ENCODE results near the gene FBP2. TPM values are rescaled to one million over a fixed set of nuclear protein-coding genes. Genes with fewer than 3 reads are reported as not detected.

The FBP2 gene
- not detected for polyA plus RNA-seq (2013, experiment 1 of 2)
- polyA plus RNA-seq (2013, experiment 2 of 2), result not detected

DNA sequence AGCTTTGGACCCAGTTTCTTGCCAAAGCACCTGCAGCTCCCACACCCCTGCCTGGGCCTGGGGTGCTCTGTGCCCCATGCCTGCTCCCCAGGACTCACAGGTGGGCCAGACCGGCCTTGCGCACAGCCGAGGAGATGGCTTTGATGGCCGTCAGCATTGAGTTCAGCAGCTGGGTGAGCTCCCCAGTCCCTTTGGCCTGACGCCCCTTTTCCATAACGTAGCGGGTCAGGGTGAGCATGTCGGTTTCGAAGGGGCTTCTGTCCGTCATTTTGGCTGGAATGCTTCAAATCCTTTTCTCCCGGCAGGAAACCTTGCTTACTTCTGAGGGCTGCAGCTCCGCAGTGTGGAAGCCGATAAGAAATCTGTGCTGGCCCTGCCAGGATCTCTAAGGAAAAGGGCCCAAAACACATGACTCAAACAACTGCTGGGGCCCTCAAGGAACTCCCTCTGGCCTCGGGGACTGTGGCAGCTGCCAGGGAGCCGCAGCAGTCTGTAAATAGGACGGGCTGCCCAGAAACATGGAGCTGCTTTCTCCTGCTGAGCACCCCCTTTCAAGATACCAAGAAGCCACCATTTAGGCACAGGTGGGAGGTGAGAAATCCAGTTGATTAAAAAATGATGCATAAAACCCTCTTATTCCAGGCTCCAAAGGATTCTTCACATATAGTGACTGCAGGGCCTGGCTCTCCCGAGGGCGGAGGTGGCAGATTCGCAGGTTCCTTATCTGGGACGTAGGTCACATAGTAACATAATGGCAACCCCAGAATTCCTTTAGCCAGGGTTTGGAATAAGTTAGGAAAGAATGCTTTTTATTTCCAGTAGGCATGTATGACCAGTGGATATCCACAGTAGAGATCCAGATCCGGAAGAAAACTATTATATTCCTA lies at the start of gene FBP2:
Gene FBP2, minus strand, starts transcription at position 366 of the 887 bp plus-strand sequence. Its CDS starts 98 bp downstream, at position 268.
- H3K4me3 ChIP-seq (ENCODE audit: extremely low read depth, insufficient read depth, low read length, poor library complexity, severe bottlenecking), result no peak within 1 kb of the TSS
- 88 to 90% methylated on average over 13 to 17 of the region's 21 CpGs for WGBS, 2 experiments (ENCODE audit: insufficient coverage in 2 of 2)
- no peaks in the 10 kb centered on the region for H3K9me3 ChIP-seq (ENCODE audit: control insufficient read depth, low read length)
- no peaks in the 10 kb centered on the region for H3K36me3 ChIP-seq (ENCODE audit: control insufficient read depth, insufficient read depth, low read length)
- no peak within 1 kb of the TSS for H3K27ac ChIP-seq (ENCODE audit: low read depth, low read length, severe bottlenecking)
- H3K4me1 ChIP-seq (ENCODE audit: control insufficient read depth, insufficient read depth, low read length, poor library complexity, severe bottlenecking), result no peaks in the 10 kb centered on the region

GRCh38 chr9:94643176-94643575 lies 49.6 kb upstream of the FBP2 start:
- no peak overlapping the region for H3K4me3 ChIP-seq (ENCODE audit: extremely low read depth, insufficient read depth, low read length, poor library complexity, severe bottlenecking)
- WGBS, 2 experiments (ENCODE audit: insufficient coverage in 2 of 2), result 88 to 96% methylated on average over 4 to 7 of the region's 8 CpGs
- H3K4me1 ChIP-seq (ENCODE audit: control insufficient read depth, insufficient read depth, low read length, poor library complexity, severe bottlenecking), result no peaks in the 10 kb centered on the region
- H3K27ac ChIP-seq (ENCODE audit: low read depth, low read length, severe bottlenecking), result no peak overlapping the region
- H3K36me3 ChIP-seq (ENCODE audit: control insufficient read depth, insufficient read depth, low read length), result no peaks in the 10 kb centered on the region
- no peaks in the 10 kb centered on the region for H3K9me3 ChIP-seq (ENCODE audit: control insufficient read depth, low read length)

DNA sequence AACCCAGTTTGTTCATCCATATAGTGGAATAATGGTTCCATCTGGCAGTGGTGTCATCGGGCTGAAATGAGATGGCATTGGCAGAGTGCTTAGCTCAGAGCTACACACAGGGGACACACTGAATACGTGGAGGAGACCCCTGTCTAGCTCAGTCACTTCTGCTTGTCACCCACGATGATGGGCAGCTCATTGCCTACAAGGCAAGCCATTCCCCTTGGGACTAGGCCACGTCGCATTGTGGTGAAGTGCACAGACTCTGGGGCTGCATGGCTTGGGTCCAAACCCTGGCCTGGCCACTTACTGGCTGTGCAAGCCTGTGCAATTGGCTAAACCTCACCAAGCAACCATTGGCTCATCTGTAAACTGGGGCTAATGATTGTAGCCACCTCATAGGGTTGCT lies 48.9 kb upstream of the FBP2 start:
- Histone ChIP-seq H3K9me3 (ENCODE audit: control insufficient read depth, low read length) (no peaks in the 10 kb centered on the region), H3K4me1 (ENCODE audit: control insufficient read depth, insufficient read depth, low read length, poor library complexity, severe bottlenecking) (no peaks in the 10 kb centered on the region)

DNA sequence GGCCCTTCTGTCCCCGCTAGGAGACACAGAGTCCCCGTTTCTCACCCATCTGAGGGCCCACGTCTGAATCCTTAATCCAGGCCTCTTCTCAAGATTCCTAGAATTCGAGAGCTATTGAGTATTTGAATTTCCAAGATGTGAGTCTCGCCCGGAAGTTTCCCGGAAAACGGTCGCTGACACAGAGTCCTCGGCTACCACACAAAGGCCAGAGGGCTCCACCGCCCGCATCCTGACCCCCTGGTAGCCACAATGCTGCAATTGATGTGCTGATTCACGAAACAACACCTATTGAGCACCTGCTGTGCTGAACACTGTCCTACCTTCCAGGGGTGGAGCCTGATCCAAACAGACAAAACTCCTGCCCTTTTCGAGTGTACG lies 46.4 kb upstream of the FBP2 start:
- WGBS, 2 experiments (ENCODE audit: insufficient coverage in 2 of 2), result 8 to 9% methylated on average over 10 of the region's 15 CpGs
- Histone ChIP-seq H3K36me3 (ENCODE audit: control insufficient read depth, insufficient read depth, low read length) (no peaks in the 10 kb centered on the region), H3K4me1 (ENCODE audit: control insufficient read depth, insufficient read depth, low read length, poor library complexity, severe bottlenecking) (no peaks in the 10 kb centered on the region), H3K27ac (ENCODE audit: low read depth, low read length, severe bottlenecking) (no peak overlapping the region), H3K9me3 (ENCODE audit: control insufficient read depth, low read length) (no peaks in the 10 kb centered on the region), H3K4me3 (ENCODE audit: extremely low read depth, insufficient read depth, low read length, poor library complexity, severe bottlenecking) (peak overlapping the region; percentile 42)

More for the DNA sequence above, 48.9 kb upstream of the FBP2 start:
- Histone ChIP-seq H3K4me3 (ENCODE audit: extremely low read depth, insufficient read depth, low read length, poor library complexity, severe bottlenecking) (no peak overlapping the region), H3K27ac (ENCODE audit: low read depth, low read length, severe bottlenecking) (no peak overlapping the region), H3K36me3 (ENCODE audit: control insufficient read depth, insufficient read depth, low read length) (no peaks in the 10 kb centered on the region)
- WGBS, 2 experiments (ENCODE audit: insufficient coverage in 2 of 2), result 90 to 95% methylated on average over 5 of the region's 5 CpGs

- WGBS, 2 experiments (ENCODE audit: insufficient coverage in 2 of 2), result 5 to 9% methylated on average over 39 to 71 of the region's 79 CpGs
- H3K4me3 ChIP-seq (ENCODE audit: extremely low read depth, insufficient read depth, low read length, poor library complexity, severe bottlenecking), result peak within 1 kb of the TSS; percentile 42
- no peaks in the 10 kb centered on the region for H3K36me3 ChIP-seq (ENCODE audit: control insufficient read depth, insufficient read depth, low read length)
- H3K9me3 ChIP-seq (ENCODE audit: control insufficient read depth, low read length), result no peaks in the 10 kb centered on the region
- H3K27ac ChIP-seq (ENCODE audit: low read depth, low read length, severe bottlenecking), result no peak within 1 kb of the TSS
- no peaks in the 10 kb centered on the region for H3K4me1 ChIP-seq (ENCODE audit: control insufficient read depth, insufficient read depth, low read length, poor library complexity, severe bottlenecking)
Observed at GRCh38 chr9:94639061-94639998, 45.7 kb upstream of the FBP2 start, which contains the start of gene FBP1. FBP1 (minus strand) TSS chr9:94639518; CDS start chr9:94639310, 208 bp downstream.

GRCh38 chr9:94638335-94639060 lies 44.9 kb upstream of the FBP2 start:
- peak overlapping the region; percentile 42 for H3K4me3 ChIP-seq (ENCODE audit: extremely low read depth, insufficient read depth, low read length, poor library complexity, severe bottlenecking)
- no peaks in the 10 kb centered on the region for H3K9me3 ChIP-seq (ENCODE audit: control insufficient read depth, low read length)
- no peak overlapping the region for H3K27ac ChIP-seq (ENCODE audit: low read depth, low read length, severe bottlenecking)
- H3K36me3 ChIP-seq (ENCODE audit: control insufficient read depth, insufficient read depth, low read length), result no peaks in the 10 kb centered on the region
- H3K4me1 ChIP-seq (ENCODE audit: control insufficient read depth, insufficient read depth, low read length, poor library complexity, severe bottlenecking), result no peaks in the 10 kb centered on the region
- 70 to 72% methylated on average over 15 to 16 of the region's 17 CpGs for WGBS, 2 experiments (ENCODE audit: insufficient coverage in 2 of 2)

GRCh38 chr9:94632737-94633136 lies 39.1 kb upstream of the FBP2 start:
- H3K27ac ChIP-seq (ENCODE audit: low read depth, low read length, severe bottlenecking), result no peak overlapping the region
- H3K36me3 ChIP-seq (ENCODE audit: control insufficient read depth, insufficient read depth, low read length), result no peaks in the 10 kb centered on the region
- H3K4me3 ChIP-seq (ENCODE audit: extremely low read depth, insufficient read depth, low read length, poor library complexity, severe bottlenecking), result no peak overlapping the region
- H3K4me1 ChIP-seq (ENCODE audit: control insufficient read depth, insufficient read depth, low read length, poor library complexity, severe bottlenecking), result no peaks in the 10 kb centered on the region
- H3K9me3 ChIP-seq (ENCODE audit: control insufficient read depth, low read length), result no peaks in the 10 kb centered on the region
- 40 to 53% methylated on average over 3 to 4 of the region's 5 CpGs for WGBS, 2 experiments (ENCODE audit: insufficient coverage in 2 of 2)

- Histone ChIP-seq H3K4me1 (ENCODE audit: control insufficient read depth, insufficient read depth, low read length, poor library complexity, severe bottlenecking) (no peaks in the 10 kb centered on the region), H3K36me3 (ENCODE audit: control insufficient read depth, insufficient read depth, low read length) (no peaks in the 10 kb centered on the region), H3K27ac (ENCODE audit: low read depth, low read length, severe bottlenecking) (no peak overlapping the region), H3K9me3 (ENCODE audit: control insufficient read depth, low read length) (no peaks in the 10 kb centered on the region), H3K4me3 (ENCODE audit: extremely low read depth, insufficient read depth, low read length, poor library complexity, severe bottlenecking) (no peak overlapping the region)
- WGBS, 2 experiments (ENCODE audit: insufficient coverage in 2 of 2), result 68 to 83% methylated on average over 2 to 5 of the region's 8 CpGs
Observed at GRCh38 chr9:94631599-94631998, 38.0 kb upstream of the FBP2 start.

GRCh38 chr9:94630833-94631232 lies 37.2 kb upstream of the FBP2 start:
- WGBS, 2 experiments (ENCODE audit: insufficient coverage in 2 of 2), result 100% methylated on average over 1 of the region's 5 CpGs; no CpG with 5 or more reads in 1 of the 2 experiments
- no peak overlapping the region for H3K27ac ChIP-seq (ENCODE audit: low read depth, low read length, severe bottlenecking)

DNA sequence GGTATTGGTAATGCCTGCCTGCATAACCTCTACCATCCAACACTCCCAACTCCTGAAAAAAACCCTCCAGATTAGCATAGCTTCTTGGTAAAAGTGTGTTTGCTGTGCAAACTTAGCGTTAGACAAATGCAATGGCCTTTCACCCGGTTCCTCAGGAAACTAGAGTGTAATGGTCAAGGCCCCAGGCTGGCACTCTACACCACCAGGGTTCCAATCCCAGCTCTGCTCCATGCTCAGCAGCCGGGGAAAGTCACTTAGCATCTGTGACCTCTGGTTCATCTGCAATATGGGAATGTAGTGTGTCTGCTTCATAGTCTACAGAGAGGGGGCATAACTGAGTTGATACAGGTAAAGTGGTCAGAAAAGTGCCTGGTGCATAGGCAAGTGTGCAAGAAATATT lies 36.7 kb upstream of the FBP2 start:
- no peaks in the 10 kb centered on the region for H3K36me3 ChIP-seq (ENCODE audit: control insufficient read depth, insufficient read depth, low read length)
- H3K27ac ChIP-seq (ENCODE audit: low read depth, low read length, severe bottlenecking), result no peak overlapping the region
- no peak overlapping the region for H3K4me3 ChIP-seq (ENCODE audit: extremely low read depth, insufficient read depth, low read length, poor library complexity, severe bottlenecking)
- 96% methylated on average over 3 of the region's 3 CpGs for WGBS, 2 experiments (ENCODE audit: insufficient coverage in 2 of 2)
- no peaks in the 10 kb centered on the region for H3K4me1 ChIP-seq (ENCODE audit: control insufficient read depth, insufficient read depth, low read length, poor library complexity, severe bottlenecking)
- no peaks in the 10 kb centered on the region for H3K9me3 ChIP-seq (ENCODE audit: control insufficient read depth, low read length)

More at GRCh38 chr9:94630833-94631232, 37.2 kb upstream of the FBP2 start:
- no peaks in the 10 kb centered on the region for H3K36me3 ChIP-seq (ENCODE audit: control insufficient read depth, insufficient read depth, low read length)
- no peaks in the 10 kb centered on the region for H3K4me1 ChIP-seq (ENCODE audit: control insufficient read depth, insufficient read depth, low read length, poor library complexity, severe bottlenecking)
- H3K4me3 ChIP-seq (ENCODE audit: extremely low read depth, insufficient read depth, low read length, poor library complexity, severe bottlenecking), result no peak overlapping the region
- no peaks in the 10 kb centered on the region for H3K9me3 ChIP-seq (ENCODE audit: control insufficient read depth, low read length)
